ENCODE results near the gene PPDPF. TPM values are rescaled to one million over a fixed set of nuclear protein-coding genes. Genes with fewer than 3 reads are reported as not detected.

PPDPF gene
- polyA plus RNA-seq, 1 donor (not counting 4 experiments of a cell fraction or from before 2014, with no cell fraction given), result 8.8 TPM

DNA sequence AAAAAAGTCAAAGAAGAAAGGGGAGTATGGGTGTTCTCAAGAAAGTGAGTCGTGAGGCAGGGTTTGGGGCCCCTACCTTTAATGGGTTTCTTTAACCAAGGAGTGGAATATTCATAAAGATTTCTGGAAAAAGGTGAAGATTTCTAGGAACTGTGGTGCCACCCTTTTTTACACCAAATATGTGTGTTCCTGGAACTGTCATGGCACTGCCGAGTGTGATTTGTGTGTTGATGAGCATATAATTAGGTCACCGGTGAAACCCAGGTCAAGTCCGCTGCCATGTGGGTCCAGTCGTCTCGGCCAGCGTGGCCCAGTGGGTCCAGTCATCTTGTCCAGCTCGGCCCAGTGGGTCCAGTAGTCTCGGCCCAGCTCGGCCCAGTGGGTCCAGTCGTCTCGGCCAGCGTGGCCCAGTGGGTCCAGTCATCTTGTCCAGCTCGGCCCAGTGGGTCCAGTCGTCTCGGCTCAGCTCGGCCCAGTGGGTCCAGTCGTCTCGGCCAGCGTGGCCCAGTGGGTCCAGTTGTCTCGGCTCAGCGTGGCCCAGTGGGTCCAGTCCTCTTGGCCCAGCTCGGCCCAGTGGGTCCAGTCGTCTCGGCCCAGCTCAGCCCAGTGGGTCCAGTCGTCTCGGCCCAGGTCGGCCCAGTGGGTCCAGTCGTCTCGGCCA is 13.4 kb upstream of the PPDPF start:
- Histone ChIP-seq H3K4me3 (ENCODE audit: control insufficient read depth in 2 of 3, extremely low read depth in 1 of 3, insufficient read depth in 2 of 3, low read depth in 1 of 3, low read length in 3 of 3) (no peak overlapping the region), H4K20me1 (ENCODE audit: control insufficient read depth, extremely low read depth, insufficient read depth, low read length) (peaks cover 2% of the 10 kb centered on the region), H3K36me3 (ENCODE audit: control insufficient read depth in 2 of 2, extremely low read depth in 1 of 2, insufficient read depth in 2 of 2, low read length in 2 of 2) (no peaks in the 10 kb centered on the region), H3K4me2 (ENCODE audit: control insufficient read depth, extremely low read depth, insufficient read depth, low read depth, low read length) (no peak overlapping the region), H3K9me1 (ENCODE audit: control insufficient read depth, extremely low read depth, insufficient read depth, low read length) (no peaks in the 10 kb centered on the region), H3K9me3 (ENCODE audit: control insufficient read depth, low read depth, low read length) (no peaks in the 10 kb centered on the region), H3K79me2 (ENCODE audit: control insufficient read depth, insufficient read depth, low read length) (no peaks in the 10 kb centered on the region), H3K9ac (ENCODE audit: control insufficient read depth, extremely low read depth, insufficient read depth, low read length) (no peak overlapping the region), H2AFZ (ENCODE audit: control insufficient read depth, low read length) (no peak overlapping the region), H3K4me1 (ENCODE audit: control insufficient read depth, extremely low read depth, insufficient read depth, low read length) (no peaks in the 10 kb centered on the region), H3K27ac (ENCODE audit: control insufficient read depth, insufficient read depth, low read length) (no peak overlapping the region), H3K27me3 (ENCODE audit: control insufficient read depth, extremely low read depth, insufficient read depth, low read length) (peaks cover 37% of the 10 kb centered on the region)
- FAIRE-seq (no peak), DNase-seq (ENCODE audit: low read depth, low spot score) (no peak)
- no peak for TF ChIP-seq EZH2 (IDR thresholded peaks at IDR 0.05; ENCODE audit: low read length)
- TF ChIP-seq CTCF (optimal IDR thresholded peaks at IDR 0.05 in 1 of 3, IDR thresholded peaks at IDR 0.05 in 1 of 3, conservative IDR thresholded peaks at IDR 0.05 in 1 of 3; ENCODE audit: extremely low read depth in 1 of 3, insufficient read depth in 2 of 3, low read length in 3 of 3), result no peak
- dilution Hi-C loops (cut with MboI; ENCODE audit: extremely low pct_ligation_motif_present, low sequenced_read_pairs), result no loop called here

DNA sequence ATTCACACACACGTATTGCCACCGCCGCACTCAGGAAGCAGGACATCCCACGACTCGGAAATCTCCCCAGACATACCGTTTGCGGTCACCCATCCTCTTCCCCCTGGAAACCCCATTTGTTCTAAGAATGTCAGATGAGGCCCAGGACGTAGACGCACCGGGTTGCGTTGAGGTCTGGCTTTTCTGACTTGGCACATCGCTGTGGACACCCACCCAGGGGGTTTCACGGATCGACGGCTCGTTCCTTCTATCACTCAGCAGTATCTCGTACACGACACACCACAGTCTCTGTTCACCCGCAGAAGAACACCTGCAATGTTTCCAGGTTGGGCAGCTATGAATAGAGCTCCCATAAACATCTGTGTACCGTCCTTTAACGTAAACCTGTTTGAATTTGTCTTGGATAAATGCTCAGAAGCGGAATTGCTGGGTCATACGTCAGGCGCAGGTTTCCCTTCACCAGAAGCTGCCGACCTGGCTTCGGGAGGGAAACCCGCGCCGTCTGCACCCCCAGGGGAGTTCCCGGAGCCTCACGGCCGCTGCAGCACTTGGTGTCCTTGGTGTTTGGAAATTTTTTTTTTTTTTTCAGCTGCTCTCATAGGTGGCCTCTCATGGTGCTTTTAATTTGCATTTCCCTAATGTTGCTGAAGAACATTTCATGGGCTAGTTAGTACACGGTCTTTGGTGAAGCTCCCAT is 12.3 kb upstream of the PPDPF start:
- Histone ChIP-seq H2AFZ (ENCODE audit: control insufficient read depth, low read length) (no peak overlapping the region), H3K4me2 (ENCODE audit: control insufficient read depth, extremely low read depth, insufficient read depth, low read depth, low read length) (no peak overlapping the region), H3K27me3 (ENCODE audit: control insufficient read depth, extremely low read depth, insufficient read depth, low read length) (peaks cover 32% of the 10 kb centered on the region), H3K4me3 (ENCODE audit: control insufficient read depth in 2 of 3, extremely low read depth in 1 of 3, insufficient read depth in 2 of 3, low read depth in 1 of 3, low read length in 3 of 3) (no peak overlapping the region), H3K9me3 (ENCODE audit: control insufficient read depth, low read depth, low read length) (no peaks in the 10 kb centered on the region), H4K20me1 (ENCODE audit: control insufficient read depth, extremely low read depth, insufficient read depth, low read length) (peaks cover 2% of the 10 kb centered on the region), H3K27ac (ENCODE audit: control insufficient read depth, insufficient read depth, low read length) (no peak overlapping the region), H3K9me1 (ENCODE audit: control insufficient read depth, extremely low read depth, insufficient read depth, low read length) (no peaks in the 10 kb centered on the region), H3K9ac (ENCODE audit: control insufficient read depth, extremely low read depth, insufficient read depth, low read length) (no peak overlapping the region), H3K4me1 (ENCODE audit: control insufficient read depth, extremely low read depth, insufficient read depth, low read length) (no peaks in the 10 kb centered on the region), H3K79me2 (ENCODE audit: control insufficient read depth, insufficient read depth, low read length) (no peaks in the 10 kb centered on the region), H3K36me3 (ENCODE audit: control insufficient read depth in 2 of 2, extremely low read depth in 1 of 2, insufficient read depth in 2 of 2, low read length in 2 of 2) (no peaks in the 10 kb centered on the region)
- dilution Hi-C loops (cut with MboI; ENCODE audit: extremely low pct_ligation_motif_present, low sequenced_read_pairs), result no loop called here
- DNase-seq (ENCODE audit: low read depth, low spot score) (no peak), FAIRE-seq (no peak)
- no peak for TF ChIP-seq CTCF (optimal IDR thresholded peaks at IDR 0.05 in 1 of 3, IDR thresholded peaks at IDR 0.05 in 1 of 3, conservative IDR thresholded peaks at IDR 0.05 in 1 of 3; ENCODE audit: extremely low read depth in 1 of 3, insufficient read depth in 2 of 3, low read length in 3 of 3)
- no peak for TF ChIP-seq EZH2 (IDR thresholded peaks at IDR 0.05; ENCODE audit: low read length)
